Liver (tissue), 9 donors: ENCODE data around the gene GALNT17. TPM values are rescaled to one million over a fixed set of nuclear protein-coding genes. Genes with fewer than 3 reads are reported as not detected.

Experiments used
- DNase-seq: peaks from one replicate; pipeline ENCODE4 v3.0.0-alpha.2; 2017; ENCODE audit warnings: low spot score
- H3K27ac ChIP-seq, 2 donors: one replicate each; pipeline ENCODE4 v1.7.0; 2013; ENCODE audit warnings: inconsistent platforms in 2 of 2, low read length in 2 of 2, control low read depth in 1 of 2, low read depth in 1 of 2, mild to moderate bottlenecking in 1 of 2
- H3K27me3 ChIP-seq, 4 donors: one replicate each; pipeline versions ENCODE4 v1.6.1 to v1.7.0; 2013; ENCODE audit warnings: low read length in 3 of 4, inconsistent platforms in 1 of 4, mild to moderate bottlenecking in 1 of 4, moderate library complexity in 1 of 4; ENCODE audit not compliant: control insufficient read depth in 4 of 4, insufficient read depth in 4 of 4
- H3K36me3 ChIP-seq, 4 donors: one replicate each; pipeline versions ENCODE4 v1.6.1 to v1.7.0; 2013; ENCODE audit warnings: low read length in 3 of 4, mild to moderate bottlenecking in 3 of 4, low read depth in 1 of 4, moderate library complexity in 1 of 4; ENCODE audit not compliant: control insufficient read depth in 4 of 4, insufficient read depth in 3 of 4
- H3K4me1 ChIP-seq, 4 donors: one replicate each; pipeline versions ENCODE4 v1.6.1 to v1.7.0; 2013; ENCODE audit warnings: low read length in 3 of 4, mild to moderate bottlenecking in 3 of 4, moderate library complexity in 1 of 4; ENCODE audit not compliant: control insufficient read depth in 4 of 4, insufficient read depth in 4 of 4
- H3K4me3 ChIP-seq, 3 donors: one replicate each; pipeline versions ENCODE4 v1.6.1 to v1.7.0; 2013; ENCODE audit warnings: low read length in 3 of 3, control low read depth in 1 of 3, low read depth in 1 of 3, mild to moderate bottlenecking in 1 of 3
- H3K9ac ChIP-seq, 2 donors: one replicate each; pipeline ENCODE4 v1.7.0; 2013; ENCODE audit warnings: low read length in 2 of 2, mild to moderate bottlenecking in 2 of 2, moderate library complexity in 2 of 2, control low read depth in 1 of 2, low read depth in 1 of 2
- H3K9me3 ChIP-seq, 4 donors: one replicate each; pipeline versions ENCODE4 v1.6.1 to v1.7.0; 2013; ENCODE audit warnings: low read length in 3 of 4; ENCODE audit not compliant: control insufficient read depth in 4 of 4
- EGR1 ChIP-seq, 2 donors: IDR thresholded peaks; 2 replicates each; pipeline ENCODE4 v1.6.1; 2016 to 2018; ENCODE audit warnings: antibody characterized with exemption in 2 of 2, low read depth in 2 of 2
- FOXA1 ChIP-seq: IDR thresholded peaks from 2 replicates; pipeline ENCODE4 v1.6.1; 2016; ENCODE audit warnings: antibody characterized with exemption
- FOXA2 ChIP-seq: IDR thresholded peaks from 2 replicates; pipeline ENCODE4 v1.6.1; 2016; ENCODE audit warnings: antibody characterized with exemption
- HNF4A ChIP-seq, 2 donors: conservative IDR thresholded peaks; 2 replicates each; pipeline ENCODE4 v1.6.1; 2016; ENCODE audit warnings: antibody characterized with exemption in 2 of 2, mild to moderate bottlenecking in 2 of 2
- HNF4G ChIP-seq: IDR thresholded peaks from 2 replicates; pipeline ENCODE4 v1.6.1; 2016; ENCODE audit warnings: antibody characterized with exemption
- JUND ChIP-seq, 2 donors: IDR thresholded peaks; 2 replicates each; pipeline ENCODE4 v1.6.1; 2016; ENCODE audit warnings: antibody characterized with exemption in 2 of 2
- NR2F2 ChIP-seq: IDR thresholded peaks from 2 replicates; pipeline ENCODE4 v1.6.1; 2016; ENCODE audit warnings: antibody characterized with exemption
- RAD21 ChIP-seq, 2 donors: IDR thresholded peaks; 2 replicates each; pipeline ENCODE4 v1.6.1; 2016; ENCODE audit warnings: antibody characterized with exemption in 2 of 2, mild to moderate bottlenecking in 2 of 2
- RXRA ChIP-seq, 2 donors: IDR thresholded peaks; 2 replicates each; pipeline ENCODE4 v1.6.1; 2017 to 2018; ENCODE audit warnings: antibody characterized with exemption in 2 of 2, mild to moderate bottlenecking in 1 of 2
- SP1 ChIP-seq: IDR thresholded peaks from 2 replicates; pipeline ENCODE4 v1.6.1; 2018; ENCODE audit warnings: antibody characterized with exemption, mild to moderate bottlenecking
- TAF1 ChIP-seq: conservative IDR thresholded peaks from 2 replicates; pipeline ENCODE4 v1.6.1; 2016; ENCODE audit warnings: antibody characterized with exemption, mild to moderate bottlenecking
- YY1 ChIP-seq: IDR thresholded peaks from 2 replicates; pipeline ENCODE4 v1.6.1; 2016; ENCODE audit warnings: antibody characterized with exemption, mild to moderate bottlenecking
- WGBS: extraction: QIAGEN DNeasy Blood & Tissue Kit; methylation state at CpG from one replicate; pipeline ENCODE4 v1.1.7; 2013; 5-methylcytosine and 5-hydroxymethylcytosine counted together
- polyA plus RNA-seq, 2 donors: library from polyadenylated mRNA; stranded (reverse) in 1 of 2; unstranded in 1 of 2; fragments of 200-250 nt in 1 of 2; fragments of >200 nt in 1 of 2; fragmentation: Nextera tagmentation in 1 of 2; extraction: Ambion mirVana in 1 of 2; gene quantifications; one replicate each; pipeline versions ENCODE4 v1.2.1 to v1.2.3, GENCODE V29; 2013 to 2015
- total RNA-seq, 2 donors: library from RNA; depleted of rRNA; stranded (reverse); fragments of >200 nt; gene quantifications; one replicate each; pipeline ENCODE4 v1.2.3, GENCODE V29; 2014
- TF ChIP-seq, protein P1 (sequence below): IDR thresholded peaks from 2 replicates; pipeline ENCODE4 v1.6.1; 2016; ENCODE audit warnings: antibody characterized with exemption, mild to moderate bottlenecking
- TF ChIP-seq, protein P2 (sequence below): IDR thresholded peaks from 2 replicates; pipeline ENCODE4 v1.6.1; 2016; ENCODE audit warnings: antibody characterized with exemption
- TF ChIP-seq, protein P3 (sequence below): IDR thresholded peaks from 2 replicates; pipeline ENCODE4 v1.6.1; 2016; ENCODE audit warnings: antibody characterized with exemption
- TF ChIP-seq, protein P4 (sequence below): IDR thresholded peaks from 2 replicates; pipeline ENCODE4 v1.6.1; 2016; ENCODE audit warnings: antibody characterized with exemption
- donor health status: healthy.
- donor health status: healthy.
- donor health status: healthy.
- donor health status: healthy.
- donor health status: healthy.

The GALNT17 gene
- total and polyA plus RNA-seq, 4 donors: 0.10 to 0.42 (median 0.37) TPM; not detected in 1

DNA sequence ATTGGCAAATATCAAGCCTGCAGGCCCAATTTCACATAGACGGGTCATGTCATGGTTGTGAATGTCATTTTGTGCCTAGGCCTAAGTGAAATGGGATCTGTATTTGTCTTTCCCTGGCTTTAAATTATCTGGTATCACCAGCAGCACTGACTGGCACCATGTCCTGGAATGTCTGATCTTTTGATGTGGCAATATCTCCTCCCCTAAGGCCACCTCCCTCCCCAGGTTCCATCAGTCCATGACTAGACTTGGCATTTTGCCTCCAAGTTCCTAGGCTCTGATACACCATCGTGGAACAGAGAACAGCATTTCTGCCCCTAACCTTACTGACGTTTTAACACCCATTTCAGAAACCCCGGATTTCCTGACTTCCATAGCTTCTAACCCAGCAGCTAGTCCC is 513.9 kb downstream of the GALNT17 start:
- no peak for DNase-seq
- WGBS: 76% methylated on average over 4 of the region's 4 CpGs
- H3K27me3 ChIP-seq: no peaks in the 10 kb centered on the region
- H3K9ac ChIP-seq: no peak overlapping the region
- peaks cover 0 to 2% (median 0%) of the 10 kb centered on the region in 4 donors for H3K36me3 ChIP-seq
- no peak overlapping the region for H3K4me3 ChIP-seq
- no peak overlapping the region for H3K27ac ChIP-seq
- no peaks in the 10 kb centered on the region for H3K4me1 ChIP-seq
- TF ChIP-seq FOXA1: no peak
- no peak for TF ChIP-seq HNF4A (conservative IDR thresholded peaks at IDR 0.05)
- TF ChIP-seq, protein P1, sequence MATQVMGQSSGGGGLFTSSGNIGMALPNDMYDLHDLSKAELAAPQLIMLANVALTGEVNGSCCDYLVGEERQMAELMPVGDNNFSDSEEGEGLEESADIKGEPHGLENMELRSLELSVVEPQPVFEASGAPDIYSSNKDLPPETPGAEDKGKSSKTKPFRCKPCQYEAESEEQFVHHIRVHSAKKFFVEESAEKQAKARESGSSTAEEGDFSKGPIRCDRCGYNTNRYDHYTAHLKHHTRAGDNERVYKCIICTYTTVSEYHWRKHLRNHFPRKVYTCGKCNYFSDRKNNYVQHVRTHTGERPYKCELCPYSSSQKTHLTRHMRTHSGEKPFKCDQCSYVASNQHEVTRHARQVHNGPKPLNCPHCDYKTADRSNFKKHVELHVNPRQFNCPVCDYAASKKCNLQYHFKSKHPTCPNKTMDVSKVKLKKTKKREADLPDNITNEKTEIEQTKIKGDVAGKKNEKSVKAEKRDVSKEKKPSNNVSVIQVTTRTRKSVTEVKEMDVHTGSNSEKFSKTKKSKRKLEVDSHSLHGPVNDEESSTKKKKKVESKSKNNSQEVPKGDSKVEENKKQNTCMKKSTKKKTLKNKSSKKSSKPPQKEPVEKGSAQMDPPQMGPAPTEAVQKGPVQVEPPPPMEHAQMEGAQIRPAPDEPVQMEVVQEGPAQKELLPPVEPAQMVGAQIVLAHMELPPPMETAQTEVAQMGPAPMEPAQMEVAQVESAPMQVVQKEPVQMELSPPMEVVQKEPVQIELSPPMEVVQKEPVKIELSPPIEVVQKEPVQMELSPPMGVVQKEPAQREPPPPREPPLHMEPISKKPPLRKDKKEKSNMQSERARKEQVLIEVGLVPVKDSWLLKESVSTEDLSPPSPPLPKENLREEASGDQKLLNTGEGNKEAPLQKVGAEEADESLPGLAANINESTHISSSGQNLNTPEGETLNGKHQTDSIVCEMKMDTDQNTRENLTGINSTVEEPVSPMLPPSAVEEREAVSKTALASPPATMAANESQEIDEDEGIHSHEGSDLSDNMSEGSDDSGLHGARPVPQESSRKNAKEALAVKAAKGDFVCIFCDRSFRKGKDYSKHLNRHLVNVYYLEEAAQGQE: no peak
- TF ChIP-seq NR2F2: no peak
- TF ChIP-seq YY1: no peak
- TF ChIP-seq RXRA (IDR thresholded peaks at IDR 0.05): no peak
- no peak for TF ChIP-seq HNF4G
- TF ChIP-seq RAD21 (IDR thresholded peaks at IDR 0.05): no peak
- TF ChIP-seq FOXA2: no peak
- TF ChIP-seq, protein P2, sequence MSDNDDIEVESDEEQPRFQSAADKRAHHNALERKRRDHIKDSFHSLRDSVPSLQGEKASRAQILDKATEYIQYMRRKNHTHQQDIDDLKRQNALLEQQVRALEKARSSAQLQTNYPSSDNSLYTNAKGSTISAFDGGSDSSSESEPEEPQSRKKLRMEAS: no peak
- TF ChIP-seq JUND (IDR thresholded peaks at IDR 0.05): no peak
- TF ChIP-seq SP1: no peak
- TF ChIP-seq, protein P3, sequence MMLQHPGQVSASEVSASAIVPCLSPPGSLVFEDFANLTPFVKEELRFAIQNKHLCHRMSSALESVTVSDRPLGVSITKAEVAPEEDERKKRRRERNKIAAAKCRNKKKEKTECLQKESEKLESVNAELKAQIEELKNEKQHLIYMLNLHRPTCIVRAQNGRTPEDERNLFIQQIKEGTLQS: no peak
- peaks cover 5 to 22% (median 17%) of the 10 kb centered on the region in 4 donors for H3K9me3 ChIP-seq

GRCh38 chr7:71649812-71650211 is 517.9 kb downstream of the GALNT17 start:
- Histone ChIP-seq H3K4me3 (no peak overlapping the region), H3K27ac (no peak overlapping the region), H3K4me1 (no peaks in the 10 kb centered on the region), H3K27me3 (no peaks in the 10 kb centered on the region), H3K9me3 (peaks cover 5 to 19% (median 16%) of the 10 kb centered on the region in 4 donors), H3K36me3 (peaks cover 0 to 2% (median 0%) of the 10 kb centered on the region in 4 donors), H3K9ac (no peak overlapping the region)
- no peak for DNase-seq
- 50% methylated on average over 1 of the region's 1 CpG for WGBS
- no peak for TF ChIP-seq RXRA (IDR thresholded peaks at IDR 0.05)

GRCh38 chr7:71650653-71651337 is 518.9 kb downstream of the GALNT17 start:
- Histone ChIP-seq H3K9ac (no peak overlapping the region), H3K4me1 (no peaks in the 10 kb centered on the region), H3K9me3 (peaks cover 5 to 19% (median 15%) of the 10 kb centered on the region in 4 donors), H3K36me3 (peaks cover 0 to 2% (median 0%) of the 10 kb centered on the region in 4 donors), H3K4me3 (no peak overlapping the region), H3K27me3 (no peaks in the 10 kb centered on the region), H3K27ac (no peak overlapping the region)
- DNase-seq: no peak
- 66% methylated on average over 2 of the region's 2 CpGs for WGBS
- no peak for TF ChIP-seq JUND (IDR thresholded peaks at IDR 0.05)
- no peak for TF ChIP-seq FOXA2
- no peak for TF ChIP-seq YY1
- no peak for TF ChIP-seq NR2F2
- no peak for TF ChIP-seq RXRA (IDR thresholded peaks at IDR 0.05)
- no peak for TF ChIP-seq FOXA1
- no peak for TF ChIP-seq RAD21 (IDR thresholded peaks at IDR 0.05)
- no peak for TF ChIP-seq HNF4G
- TF ChIP-seq, protein P1: no peak
- no peak for TF ChIP-seq TAF1
- no peak for TF ChIP-seq EGR1 (IDR thresholded peaks at IDR 0.05; ENCODE audit: low read depth in 2 of 2)
- TF ChIP-seq, protein P2: no peak
- no peak for TF ChIP-seq HNF4A (conservative IDR thresholded peaks at IDR 0.05)
- TF ChIP-seq, protein P3: no peak
- no peak for TF ChIP-seq SP1
- TF ChIP-seq, protein P4, sequence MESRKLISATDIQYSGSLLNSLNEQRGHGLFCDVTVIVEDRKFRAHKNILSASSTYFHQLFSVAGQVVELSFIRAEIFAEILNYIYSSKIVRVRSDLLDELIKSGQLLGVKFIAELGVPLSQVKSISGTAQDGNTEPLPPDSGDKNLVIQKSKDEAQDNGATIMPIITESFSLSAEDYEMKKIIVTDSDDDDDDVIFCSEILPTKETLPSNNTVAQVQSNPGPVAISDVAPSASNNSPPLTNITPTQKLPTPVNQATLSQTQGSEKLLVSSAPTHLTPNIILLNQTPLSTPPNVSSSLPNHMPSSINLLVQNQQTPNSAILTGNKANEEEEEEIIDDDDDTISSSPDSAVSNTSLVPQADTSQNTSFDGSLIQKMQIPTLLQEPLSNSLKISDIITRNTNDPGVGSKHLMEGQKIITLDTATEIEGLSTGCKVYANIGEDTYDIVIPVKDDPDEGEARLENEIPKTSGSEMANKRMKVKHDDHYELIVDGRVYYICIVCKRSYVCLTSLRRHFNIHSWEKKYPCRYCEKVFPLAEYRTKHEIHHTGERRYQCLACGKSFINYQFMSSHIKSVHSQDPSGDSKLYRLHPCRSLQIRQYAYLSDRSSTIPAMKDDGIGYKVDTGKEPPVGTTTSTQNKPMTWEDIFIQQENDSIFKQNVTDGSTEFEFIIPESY: no peak
